Trophoblast cell (in vitro differentiated cells and primary cell): ENCODE results near the gene ZNF609.

Experiments used
- DNase-seq, 2 donors: peaks; one replicate each; pipeline ENCODE4 v3.0.0-alpha.2; 2016
- H2AFZ ChIP-seq: 2 replicates; pipeline ENCODE4 v1.6.1; 2013; ENCODE audit warnings: low read length, moderate library complexity, mild to moderate bottlenecking; ENCODE audit not compliant: insufficient read depth, poor library complexity
- H2AK5ac ChIP-seq: 2 replicates; pipeline ENCODE4 v1.6.1; 2013; ENCODE audit warnings: mild to moderate bottlenecking, low read length
- H2BK120ac ChIP-seq: 2 replicates; pipeline ENCODE4 v1.6.1; 2013; ENCODE audit warnings: low read length, mild to moderate bottlenecking, moderate library complexity; ENCODE audit not compliant: insufficient read depth, poor library complexity
- H2BK12ac ChIP-seq: 2 replicates; pipeline ENCODE4 v1.6.1; 2013; ENCODE audit warnings: mild to moderate bottlenecking, low read length, moderate library complexity
- H2BK5ac ChIP-seq: 2 replicates; pipeline ENCODE4 v1.6.1; 2013; ENCODE audit warnings: low read length, low read depth, moderate library complexity, mild to moderate bottlenecking; ENCODE audit not compliant: poor library complexity
- H3K14ac ChIP-seq: 2 replicates; pipeline ENCODE4 v1.6.1; 2013; ENCODE audit warnings: mild to moderate bottlenecking, low read length
- H3K18ac ChIP-seq: 2 replicates; pipeline ENCODE4 v1.6.1; 2013; ENCODE audit warnings: mild to moderate bottlenecking, low read length
- H3K23ac ChIP-seq: 2 replicates; pipeline ENCODE4 v1.6.1; 2013; ENCODE audit warnings: low read length
- H3K27ac ChIP-seq: 2 replicates; pipeline ENCODE4 v1.5.1; 2013; ENCODE audit warnings: low read depth, mild to moderate bottlenecking, inconsistent platforms, low read length, moderate library complexity
- H3K27me3 ChIP-seq: 2 replicates; pipeline ENCODE4 v1.6.1; 2013; ENCODE audit warnings: inconsistent platforms, mild to moderate bottlenecking, low read length, moderate library complexity; ENCODE audit not compliant: insufficient read depth
- H3K36me3 ChIP-seq, 2 experiments: 1 replicate in 1 of 2; 2 replicates in 1 of 2; pipeline ENCODE4 v1.6.1; 2013; ENCODE audit warnings: low read length in 2 of 2, mild to moderate bottlenecking in 2 of 2, moderate library complexity in 1 of 2; ENCODE audit not compliant: insufficient read depth in 2 of 2, control insufficient read depth in 1 of 2
- H3K4ac ChIP-seq: 2 replicates; pipeline ENCODE4 v1.6.1; 2013; ENCODE audit warnings: low read depth, mild to moderate bottlenecking, low read length, moderate library complexity
- H3K4me1 ChIP-seq, 2 experiments: 1 replicate in 1 of 2; 2 replicates in 1 of 2; pipeline ENCODE4 v1.6.1; 2013; ENCODE audit warnings: low read length in 2 of 2, mild to moderate bottlenecking in 2 of 2, moderate library complexity in 1 of 2; ENCODE audit not compliant: insufficient read depth in 2 of 2, control insufficient read depth in 1 of 2
- H3K4me2 ChIP-seq: 2 replicates; pipeline ENCODE4 v1.6.1; 2013; ENCODE audit warnings: inconsistent platforms, mild to moderate bottlenecking, low read length, moderate library complexity
- H3K4me3 ChIP-seq: 2 replicates; pipeline ENCODE4 v1.5.1; 2013; ENCODE audit warnings: mild to moderate bottlenecking, low read depth, low read length, inconsistent platforms
- H3K79me1 ChIP-seq: one replicate; pipeline ENCODE4 v1.6.1; 2013; ENCODE audit warnings: low read length
- H3K79me2 ChIP-seq: 2 replicates; pipeline ENCODE4 v1.6.1; 2013; ENCODE audit warnings: low read length, mild to moderate bottlenecking; ENCODE audit not compliant: control insufficient read depth, insufficient read depth, poor library complexity
- H3K9ac ChIP-seq: 2 replicates; pipeline ENCODE4 v1.6.1; 2013; ENCODE audit warnings: mild to moderate bottlenecking, low read length
- H3K9me3 ChIP-seq: 2 replicates; pipeline ENCODE4 v1.6.1; 2013; ENCODE audit warnings: low read depth, mild to moderate bottlenecking, control low read depth, inconsistent platforms, low read length; ENCODE audit not compliant: insufficient read depth
- H4K12ac ChIP-seq: 2 replicates; pipeline ENCODE4 v1.6.1; 2013; ENCODE audit warnings: low read depth, mild to moderate bottlenecking, low read length, moderate library complexity
- H4K8ac ChIP-seq: 2 replicates; pipeline ENCODE4 v1.6.1; 2013; ENCODE audit warnings: low read depth, mild to moderate bottlenecking, low read length, moderate library complexity
- H4K91ac ChIP-seq: one replicate; pipeline ENCODE4 v1.6.1; 2013; ENCODE audit warnings: low read depth, mild to moderate bottlenecking, low read length, moderate library complexity
- WGBS: extraction: QIAGEN DNeasy Blood & Tissue Kit; methylation state at CpG from one replicate; pipeline ENCODE4 v1.1.7; 2013; ENCODE audit warnings: missing lambda C conversion rate; ENCODE audit not compliant: insufficient read length, insufficient coverage; ENCODE audit errors: extremely low coverage; 5-methylcytosine and 5-hydroxymethylcytosine counted together

The ZNF609 gene

DNA sequence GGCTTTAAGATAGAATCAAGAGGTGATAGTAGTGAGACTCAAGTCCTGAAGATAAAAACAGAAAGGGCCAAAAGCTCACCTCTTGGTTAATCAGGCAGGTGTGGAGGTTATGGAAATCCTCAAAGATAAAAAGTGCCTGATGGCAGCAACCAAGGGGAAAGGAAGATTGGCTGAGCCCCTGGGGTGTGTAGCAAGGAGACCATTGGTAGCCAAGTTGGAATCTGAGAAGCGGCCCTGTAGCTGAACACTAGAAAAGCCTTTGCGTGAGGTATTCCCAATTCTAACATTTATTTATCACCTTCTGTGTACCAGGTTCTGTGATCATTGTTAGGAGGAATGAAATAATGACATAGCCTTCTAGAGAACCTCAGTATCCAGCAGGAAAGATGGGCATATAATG is 98.9 kb downstream of the ZNF609 start:
- H3K4me1 ChIP-seq: no peaks in the 10 kb centered on the region
- H3K27ac ChIP-seq: no peak overlapping the region
- no peaks in the 10 kb centered on the region for H3K79me1 ChIP-seq
- no peak overlapping the region for H4K91ac ChIP-seq
- no peak overlapping the region for H3K4me2 ChIP-seq
- H3K14ac ChIP-seq: no peak overlapping the region
- H3K9me3 ChIP-seq: no peaks in the 10 kb centered on the region
- no CpG with 5 or more reads among the region's 2 CpGs for WGBS
- H2BK12ac ChIP-seq: no peak overlapping the region
- H3K36me3 ChIP-seq: peaks cover 0 to 12% of the 10 kb centered on the region in 2 experiments
- H3K4ac ChIP-seq: no peak overlapping the region
- no peaks in the 10 kb centered on the region for H3K79me2 ChIP-seq
- no peak overlapping the region for H4K12ac ChIP-seq
- H3K27me3 ChIP-seq: no peaks in the 10 kb centered on the region
- H3K23ac ChIP-seq: no peak overlapping the region
- no peak overlapping the region for H2AK5ac ChIP-seq
- H3K18ac ChIP-seq: no peak overlapping the region
- no peak overlapping the region for H2AFZ ChIP-seq
- no peak overlapping the region for H3K4me3 ChIP-seq
- H4K8ac ChIP-seq: no peak overlapping the region
- H2BK120ac ChIP-seq: no peak overlapping the region
- H2BK5ac ChIP-seq: no peak overlapping the region
- DNase-seq: no peak
- no peak overlapping the region for H3K9ac ChIP-seq

DNA sequence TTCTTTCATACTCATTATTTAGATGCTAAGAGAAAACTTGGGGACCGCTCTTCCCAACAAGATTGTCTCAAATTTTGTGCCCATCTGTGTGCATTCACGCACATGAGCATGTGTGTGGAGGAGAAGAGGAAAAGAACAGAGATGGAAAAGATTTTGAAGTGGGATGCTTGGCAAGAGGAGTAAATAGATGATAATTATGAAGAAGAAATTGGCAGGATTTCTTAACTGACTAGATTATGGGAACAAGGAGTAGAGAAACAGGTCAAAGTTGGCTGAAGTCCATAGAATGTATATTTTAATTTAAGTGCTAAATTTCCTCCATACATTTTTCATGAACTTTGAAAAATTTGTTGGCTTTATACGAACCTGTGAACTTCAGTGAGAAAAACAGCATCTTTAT is 100.1 kb downstream of the ZNF609 start:
- H3K4me3 ChIP-seq: no peak overlapping the region

DNA sequence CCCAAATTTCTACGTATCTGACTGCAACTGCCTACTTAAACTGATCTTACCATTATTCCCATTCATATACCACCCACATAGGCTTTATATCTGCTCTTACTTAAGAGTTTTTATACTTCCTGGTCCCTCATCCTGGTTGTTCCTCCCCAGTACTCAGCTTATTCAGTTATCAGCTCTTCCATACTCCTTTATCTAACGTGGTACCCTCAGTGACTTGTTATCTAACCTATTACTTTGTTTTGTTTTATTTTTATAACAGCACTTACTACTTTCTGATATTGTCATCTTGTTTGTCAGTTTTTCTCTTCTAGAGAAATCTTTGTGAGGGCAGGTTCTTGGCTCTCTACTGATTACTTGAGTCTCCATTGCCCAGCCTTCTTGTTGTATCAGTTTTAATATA is 100.6 kb downstream of the ZNF609 start:
- Histone ChIP-seq H4K8ac (no peak overlapping the region), H3K4me1 (no peaks in the 10 kb centered on the region), H2AFZ (no peak overlapping the region), H3K4me3 (no peak overlapping the region), H3K9me3 (no peaks in the 10 kb centered on the region), H3K27ac (no peak overlapping the region), H3K4ac (no peak overlapping the region), H3K79me2 (no peaks in the 10 kb centered on the region), H3K23ac (no peak overlapping the region), H4K91ac (no peak overlapping the region), H3K79me1 (no peaks in the 10 kb centered on the region), H3K4me2 (no peak overlapping the region), H2BK12ac (no peak overlapping the region), H3K18ac (no peak overlapping the region), H3K14ac (no peak overlapping the region), H3K27me3 (no peaks in the 10 kb centered on the region), H4K12ac (no peak overlapping the region), H2BK5ac (no peak overlapping the region), H2BK120ac (no peak overlapping the region), H2AK5ac (no peak overlapping the region), H3K9ac (no peak overlapping the region), H3K36me3 (peaks cover 0 to 4% of the 10 kb centered on the region in 2 experiments)
- WGBS: no CpG with 5 or more reads among the region's 2 CpGs
- DNase-seq: no peak

More for the DNA sequence above, 100.1 kb downstream of the ZNF609 start:
- Histone ChIP-seq H2AK5ac (no peak overlapping the region), H3K14ac (no peak overlapping the region), H3K27ac (no peak overlapping the region), H2BK5ac (no peak overlapping the region), H3K79me2 (no peaks in the 10 kb centered on the region), H3K9me3 (no peaks in the 10 kb centered on the region), H4K91ac (no peak overlapping the region), H3K4me2 (no peak overlapping the region), H4K8ac (no peak overlapping the region), H2AFZ (no peak overlapping the region), H2BK12ac (no peak overlapping the region), H2BK120ac (no peak overlapping the region), H3K79me1 (no peaks in the 10 kb centered on the region), H3K18ac (no peak overlapping the region), H3K9ac (no peak overlapping the region), H4K12ac (no peak overlapping the region), H3K4me1 (no peaks in the 10 kb centered on the region), H3K4ac (no peak overlapping the region), H3K23ac (no peak overlapping the region), H3K36me3 (peaks cover 0 to 4% of the 10 kb centered on the region in 2 experiments), H3K27me3 (no peaks in the 10 kb centered on the region)
- no CpG with 5 or more reads among the region's 3 CpGs for WGBS
- no peak for DNase-seq

DNA sequence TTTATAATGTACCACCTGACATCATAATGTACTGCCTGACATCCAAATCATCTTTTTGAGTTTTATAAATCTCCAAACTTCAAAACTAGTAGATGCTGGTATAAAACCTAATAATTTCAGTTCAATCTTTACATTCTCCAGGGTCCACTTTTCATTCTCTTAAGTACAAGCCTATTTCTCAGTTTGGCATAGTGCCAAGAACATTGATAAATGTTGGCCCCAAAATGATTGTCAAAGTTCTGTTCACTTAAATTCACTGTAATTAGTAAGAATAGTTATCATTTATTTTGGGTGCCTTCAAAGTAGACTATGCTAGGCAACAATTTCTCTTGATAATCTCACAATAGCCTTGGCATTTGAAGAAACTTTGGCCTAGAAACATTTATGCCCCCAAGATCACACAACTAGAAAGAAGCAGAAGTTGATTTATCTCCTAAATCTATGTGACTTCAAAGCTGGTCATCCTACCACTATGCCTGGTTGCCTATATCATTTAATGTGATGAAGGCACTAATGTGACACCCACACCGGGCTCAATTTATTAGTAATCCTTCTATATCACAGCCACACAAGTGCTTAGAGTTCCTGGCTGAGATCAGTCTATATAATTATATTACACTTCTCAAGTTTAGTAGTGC is 101.7 kb downstream of the ZNF609 start:
- no peak for DNase-seq
- H3K18ac ChIP-seq: no peak overlapping the region
- H3K79me2 ChIP-seq: no peaks in the 10 kb centered on the region
- H2BK120ac ChIP-seq: no peak overlapping the region
- H3K14ac ChIP-seq: no peak overlapping the region
- no peak overlapping the region for H4K12ac ChIP-seq
- no peaks in the 10 kb centered on the region for H3K9me3 ChIP-seq
- no peak overlapping the region for H3K27ac ChIP-seq
- H2AK5ac ChIP-seq: no peak overlapping the region
- H3K4ac ChIP-seq: no peak overlapping the region
- no peak overlapping the region for H2BK5ac ChIP-seq
- no peak overlapping the region for H3K4me3 ChIP-seq
- no peak overlapping the region for H2BK12ac ChIP-seq
- no CpG with 5 or more reads among the region's 1 CpG for WGBS
- H4K91ac ChIP-seq: no peak overlapping the region
- no peaks in the 10 kb centered on the region for H3K79me1 ChIP-seq
- peaks cover 0 to 4% of the 10 kb centered on the region in 2 experiments for H3K36me3 ChIP-seq
- no peak overlapping the region for H3K9ac ChIP-seq
- H3K4me1 ChIP-seq: peaks cover 2 to 3% of the 10 kb centered on the region in 2 experiments
- no peaks in the 10 kb centered on the region for H3K27me3 ChIP-seq
- no peak overlapping the region for H4K8ac ChIP-seq
- no peak overlapping the region for H3K4me2 ChIP-seq
- no peak overlapping the region for H2AFZ ChIP-seq
- no peak overlapping the region for H3K23ac ChIP-seq
